HEK293T (cell line): ENCODE results near the gene PREX1.

ENCODE experiments used
- CTCF ChIA-PET: fragments of 350-600 bp; formaldehyde crosslinking; extraction: SDS; loops from one replicate; lab custom pipeline; 2021; ENCODE audit warnings: antibody characterized with exemption, inconsistent platforms; lab: Yijun Ruan, JAX
- POLR2A ChIA-PET: fragments of 350-600 bp; formaldehyde crosslinking; extraction: SDS; loops from one replicate; lab custom pipeline; 2020; ENCODE audit warnings: antibody characterized with exemption, inconsistent platforms; lab: Yijun Ruan, JAX
- DNase-seq: peaks from one replicate; pipeline ENCODE4 v3.0.0; 2012; ENCODE audit warnings: mixed read lengths; ENCODE audit errors: extremely low spot score
- ARNT ChIP-seq: fragments of 450-650 bp; IDR thresholded peaks from 2 replicates; pipeline ENCODE4 v1.6.1; 2017; ENCODE audit warnings: mild to moderate bottlenecking
- BHLHE40 ChIP-seq: fragments of 450-650 bp; IDR thresholded peaks from 2 replicates; pipeline ENCODE4 v1.6.1; 2016; ENCODE audit warnings: mild to moderate bottlenecking, moderate library complexity, borderline replicate concordance
- CTBP1 ChIP-seq: fragments of 450-650 bp; IDR thresholded peaks from 2 replicates; pipeline ENCODE4 v1.6.1; 2016; ENCODE audit warnings: borderline replicate concordance
- ELF4 ChIP-seq: fragments of 450-650 bp; IDR thresholded peaks from 2 replicates; pipeline ENCODE4 v1.6.1; 2017; ENCODE audit warnings: antibody characterized with exemption
- FOXA1 ChIP-seq: fragments of 450-650 bp; IDR thresholded peaks from 2 replicates; pipeline ENCODE4 v1.6.1; 2016; ENCODE audit warnings: mild to moderate bottlenecking
- FOXK2 ChIP-seq: fragments of 450-650 bp; IDR thresholded peaks from 2 replicates; pipeline ENCODE4 v1.6.1; 2016; ENCODE audit warnings: mild to moderate bottlenecking
- FOXM1 ChIP-seq: fragments of 450-650 bp; IDR thresholded peaks from 2 replicates; pipeline ENCODE4 v1.6.1; 2017; ENCODE audit warnings: mild to moderate bottlenecking, borderline replicate concordance
- HDGF ChIP-seq: fragments of 450-650 bp; IDR thresholded peaks from 2 replicates; pipeline ENCODE4 v1.6.1; 2017; ENCODE audit warnings: antibody characterized with exemption, borderline replicate concordance
- L3MBTL2 ChIP-seq: fragments of 450-650 bp; conservative IDR thresholded peaks from 2 replicates; pipeline ENCODE4 v1.6.1; 2016; ENCODE audit warnings: mild to moderate bottlenecking
- LEF1 ChIP-seq: fragments of 450-650 bp; IDR thresholded peaks from 2 replicates; pipeline ENCODE4 v1.6.1; 2017; ENCODE audit warnings: mild to moderate bottlenecking, borderline replicate concordance
- NFRKB ChIP-seq: fragments of 450-650 bp; IDR thresholded peaks from 2 replicates; pipeline ENCODE4 v1.6.1; 2016; ENCODE audit warnings: mild to moderate bottlenecking, moderate library complexity
- SP1 ChIP-seq: fragments of 450-650 bp; IDR thresholded peaks from 2 replicates; pipeline ENCODE4 v1.6.1; 2017
- SUZ12 ChIP-seq: fragments of 450-650 bp; IDR thresholded peaks from 2 replicates; pipeline ENCODE4 v1.6.1; 2016; ENCODE audit warnings: mild to moderate bottlenecking
- TARDBP ChIP-seq: fragments of 450-650 bp; IDR thresholded peaks from 2 replicates; pipeline ENCODE4 v1.6.1; 2016
- ZNF384 ChIP-seq: fragments of 450-650 bp; IDR thresholded peaks from 2 replicates; pipeline ENCODE4 v1.6.1; 2016
- TF ChIP-seq, protein P1 (sequence below): fragments of 450-650 bp; IDR thresholded peaks from 2 replicates; pipeline ENCODE4 v1.6.1; 2016

PREX1 gene

GRCh38 chr20:48647858-48648257 lies 179.9 kb downstream of the PREX1 start:
- ChIA-PET POLR2A (no interaction called here), CTCF (no interaction called here)
- no peak for DNase-seq
- TF ChIP-seq NFRKB (no peak), FOXK2 (no peak), CTBP1 (no peak), FOXA1 (no peak), HDGF (no peak), FOXM1 (no peak), L3MBTL2 (no peak), BHLHE40 (no peak), SP1 (no peak)
- TF ChIP-seq, protein P1, sequence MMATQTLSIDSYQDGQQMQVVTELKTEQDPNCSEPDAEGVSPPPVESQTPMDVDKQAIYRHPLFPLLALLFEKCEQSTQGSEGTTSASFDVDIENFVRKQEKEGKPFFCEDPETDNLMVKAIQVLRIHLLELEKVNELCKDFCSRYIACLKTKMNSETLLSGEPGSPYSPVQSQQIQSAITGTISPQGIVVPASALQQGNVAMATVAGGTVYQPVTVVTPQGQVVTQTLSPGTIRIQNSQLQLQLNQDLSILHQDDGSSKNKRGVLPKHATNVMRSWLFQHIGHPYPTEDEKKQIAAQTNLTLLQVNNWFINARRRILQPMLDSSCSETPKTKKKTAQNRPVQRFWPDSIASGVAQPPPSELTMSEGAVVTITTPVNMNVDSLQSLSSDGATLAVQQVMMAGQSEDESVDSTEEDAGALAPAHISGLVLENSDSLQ = no peak

DNA sequence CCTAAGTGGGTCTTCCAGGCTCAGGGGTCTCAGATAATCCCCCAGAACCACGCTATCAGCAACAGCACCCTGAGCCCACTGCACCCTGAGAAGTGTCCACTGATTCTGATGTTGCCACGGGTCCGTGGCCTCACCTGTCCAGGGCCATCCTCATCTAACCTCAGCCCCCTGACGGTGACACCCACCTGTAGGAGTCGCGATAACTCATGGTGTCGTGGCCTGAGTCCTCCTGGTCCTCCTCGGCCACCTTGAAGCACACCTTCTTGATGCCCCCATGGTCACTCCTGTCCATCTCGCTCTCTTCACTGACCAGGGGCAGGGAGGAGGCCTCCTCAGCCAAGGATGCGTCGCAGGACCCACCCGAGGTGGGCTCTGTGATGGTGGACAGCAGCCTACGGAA lies 182.1 kb downstream of the PREX1 start:
- no peak for DNase-seq
- ChIA-PET POLR2A (no interaction called here), CTCF (no interaction called here)
- no peak for TF ChIP-seq SUZ12
- no peak for TF ChIP-seq LEF1
- TF ChIP-seq ZNF384 = no peak
- TF ChIP-seq TARDBP = no peak
- TF ChIP-seq FOXK2 = no peak
- TF ChIP-seq CTBP1 = no peak
- TF ChIP-seq BHLHE40 = no peak
- TF ChIP-seq SP1 = no peak
- no peak for TF ChIP-seq FOXA1
- no peak for TF ChIP-seq FOXM1
- TF ChIP-seq, protein P1 = no peak
- no peak for TF ChIP-seq NFRKB
- TF ChIP-seq ELF4 = no peak
- no peak for TF ChIP-seq L3MBTL2
- TF ChIP-seq ARNT = no peak

GRCh38 chr20:48644286-48644828 lies 183.4 kb downstream of the PREX1 start:
- no peak for TF ChIP-seq BHLHE40
- POLR2A ChIA-PET = no interaction called here
- DNase-seq = no peak
- CTCF ChIA-PET = no interaction called here

DNA sequence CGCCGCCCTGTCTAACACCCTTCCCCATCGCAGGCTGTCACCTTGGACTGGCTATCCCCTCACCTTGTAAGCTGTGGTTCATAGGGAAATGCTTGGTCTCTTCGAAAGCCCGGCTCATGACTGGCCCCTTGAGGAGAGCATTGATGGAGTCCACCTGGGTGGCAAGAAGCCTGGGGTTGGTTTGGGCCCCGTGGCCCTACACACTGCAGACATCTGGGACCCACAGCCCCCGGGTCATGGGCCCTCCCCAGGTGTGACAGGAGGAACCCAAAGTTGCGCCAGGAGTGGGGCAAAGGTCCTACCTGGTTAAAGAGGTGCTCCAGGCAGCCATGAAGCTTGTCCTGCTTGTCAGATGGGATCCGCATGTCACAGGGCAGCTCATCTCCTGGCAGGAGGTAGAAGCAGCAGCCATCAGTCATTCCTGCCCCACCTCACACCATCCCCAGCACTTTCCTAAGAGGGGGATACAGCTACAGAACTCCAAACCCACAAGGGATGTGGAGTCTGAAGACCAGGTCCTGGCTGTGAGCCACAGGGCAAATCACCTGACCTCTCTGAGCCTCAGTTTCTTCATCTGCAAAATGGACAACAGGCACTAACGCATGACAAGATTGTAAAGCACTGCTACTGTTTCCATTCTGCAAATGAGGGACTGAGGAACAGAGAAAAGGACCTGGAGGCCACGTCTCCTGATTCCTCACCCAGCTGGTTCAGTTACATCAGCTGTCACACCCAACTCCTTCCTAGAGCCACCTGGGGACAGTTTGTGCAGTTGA lies 185.5 kb downstream of the PREX1 start:
- POLR2A ChIA-PET = no interaction called here
- no peak for TF ChIP-seq SUZ12
- TF ChIP-seq L3MBTL2 = no peak
- no peak for TF ChIP-seq FOXM1
- no peak for TF ChIP-seq TARDBP
- no peak for TF ChIP-seq HDGF
- no peak for TF ChIP-seq ARNT
- no peak for TF ChIP-seq BHLHE40
- no peak for TF ChIP-seq SP1
- TF ChIP-seq FOXA1 = no peak
- TF ChIP-seq LEF1 = no peak
- TF ChIP-seq CTBP1 = no peak
- TF ChIP-seq ZNF384 = no peak
- TF ChIP-seq FOXK2 = no peak
- TF ChIP-seq, protein P1 = no peak
- TF ChIP-seq ELF4 = no peak
- DNase-seq = no peak
- CTCF ChIA-PET = no interaction called here

GRCh38 chr20:48640871-48641270 lies 186.9 kb downstream of the PREX1 start:
- CTCF ChIA-PET = no interaction called here
- no peak for TF ChIP-seq LEF1
- no peak for TF ChIP-seq NFRKB
- TF ChIP-seq FOXA1 = no peak
- POLR2A ChIA-PET = no interaction called here
- no peak for DNase-seq

GRCh38 chr20:48639899-48640298 lies 187.9 kb downstream of the PREX1 start:
- CTCF ChIA-PET = no interaction called here
- DNase-seq = no peak
- TF ChIP-seq BHLHE40 (no peak), FOXM1 (no peak), SP1 (no peak), NFRKB (no peak), SUZ12 (no peak), ARNT (no peak), LEF1 (no peak), L3MBTL2 (no peak)
- POLR2A ChIA-PET = no interaction called here

GRCh38 chr20:48638546-48638945 lies 189.3 kb downstream of the PREX1 start:
- ChIA-PET CTCF (no interaction called here), POLR2A (interaction anchor here (0.6 kb wide), 1 partner anchor 18 kb away, joined by 3 read pairs; no protein-coding TSS in a partner anchor)
- no peak for TF ChIP-seq FOXM1
- TF ChIP-seq TARDBP = no peak
- TF ChIP-seq HDGF = no peak
- no peak for TF ChIP-seq ELF4
- TF ChIP-seq ZNF384 = no peak
- TF ChIP-seq CTBP1 = no peak
- no peak for TF ChIP-seq FOXA1
- no peak for TF ChIP-seq BHLHE40
- no peak for TF ChIP-seq SUZ12
- TF ChIP-seq FOXK2 = no peak
- no peak for TF ChIP-seq ARNT
- TF ChIP-seq SP1 = no peak
- no peak for TF ChIP-seq LEF1
- TF ChIP-seq NFRKB = no peak
- TF ChIP-seq, protein P1 = no peak
- TF ChIP-seq L3MBTL2 = no peak
- DNase-seq = no peak
